SK-N-SH treated with all-trans-retinoic acid at 6 μM for 48 hours (cell line): ENCODE results near the gene SIK3.
"Not testable (repeated sequence)": the region's sequence is repeated elsewhere in the genome, so short reads cannot be mapped to it uniquely, and the experiment has no call there.

Experiments used
- BACH2 ChIP-seq: fragments of 250-450 bp; sonication (Bioruptor Pico); IDR thresholded peaks from 2 replicates; pipeline ENCODE4 v1.9.0; 2021; ENCODE audit warnings: mild to moderate bottlenecking, borderline replicate concordance
- ESRRG ChIP-seq: fragments of 250-450 bp; sonication (Bioruptor Pico); IDR thresholded peaks from 2 replicates; pipeline ENCODE4 v1.6.1; 2021; ENCODE audit warnings: mild to moderate bottlenecking
- GLIS3 ChIP-seq: fragments of 250-450 bp; sonication (Bioruptor Pico); IDR thresholded peaks from 2 replicates; pipeline ENCODE4 v1.5.0; 2020; ENCODE audit warnings: mild to moderate bottlenecking, moderate library complexity
- ISL1 ChIP-seq: fragments of 250-450 bp; sonication (Bioruptor Pico); IDR thresholded peaks from 2 replicates; pipeline ENCODE4 v2.1.2; 2022; ENCODE audit warnings: mild to moderate bottlenecking, moderate library complexity
- OSR1 ChIP-seq: fragments of 250-450 bp; sonication (Bioruptor Pico); IDR thresholded peaks from 2 replicates; pipeline ENCODE4 v1.8.0; 2022; ENCODE audit warnings: moderate library complexity, mild to moderate bottlenecking, inconsistent platforms
- PPARA ChIP-seq: fragments of 250-450 bp; sonication (Bioruptor Pico); IDR thresholded peaks from 2 replicates; pipeline ENCODE4 v1.5.0; 2020; ENCODE audit warnings: mild to moderate bottlenecking, borderline replicate concordance
- SNAI2 ChIP-seq: fragments of 250-450 bp; sonication (Bioruptor Pico); IDR thresholded peaks from 2 replicates; pipeline ENCODE4 v1.5.0; 2020; ENCODE audit warnings: mild to moderate bottlenecking, moderate library complexity
- ZFP3 ChIP-seq: fragments of 250-450 bp; sonication (Bioruptor Pico); IDR thresholded peaks from 2 replicates; pipeline ENCODE4 v1.5.0; 2020; ENCODE audit warnings: mild to moderate bottlenecking, moderate library complexity
- ZFP30 ChIP-seq: fragments of 450-650 bp; formaldehyde crosslinking; IDR thresholded peaks from 2 replicates; pipeline ENCODE4 v1.5.0; 2022; ENCODE audit warnings: mild to moderate bottlenecking, moderate library complexity
- ZNF565 ChIP-seq: fragments of 450-650 bp; formaldehyde crosslinking; conservative IDR thresholded peaks from 2 replicates; pipeline ENCODE4 v1.5.0; 2020; ENCODE audit warnings: low read depth, mild to moderate bottlenecking, moderate library complexity
- ZNF8 ChIP-seq: fragments of 450-650 bp; formaldehyde crosslinking; IDR thresholded peaks from 2 replicates; pipeline ENCODE4 v1.5.0; 2020; ENCODE audit warnings: mild to moderate bottlenecking, moderate library complexity
- TF ChIP-seq, protein P1 (sequence below): fragments of 250-450 bp; sonication (Bioruptor Pico); IDR thresholded peaks from 2 replicates; pipeline ENCODE4 v1.8.0; 2020; ENCODE audit warnings: mild to moderate bottlenecking, moderate library complexity, borderline replicate concordance
- TF ChIP-seq, protein P2 (sequence below): fragments of 250-450 bp; sonication (Bioruptor Pico); IDR thresholded peaks from 2 replicates; pipeline ENCODE4 v1.5.1; 2021; ENCODE audit warnings: mild to moderate bottlenecking, moderate library complexity

DNA sequence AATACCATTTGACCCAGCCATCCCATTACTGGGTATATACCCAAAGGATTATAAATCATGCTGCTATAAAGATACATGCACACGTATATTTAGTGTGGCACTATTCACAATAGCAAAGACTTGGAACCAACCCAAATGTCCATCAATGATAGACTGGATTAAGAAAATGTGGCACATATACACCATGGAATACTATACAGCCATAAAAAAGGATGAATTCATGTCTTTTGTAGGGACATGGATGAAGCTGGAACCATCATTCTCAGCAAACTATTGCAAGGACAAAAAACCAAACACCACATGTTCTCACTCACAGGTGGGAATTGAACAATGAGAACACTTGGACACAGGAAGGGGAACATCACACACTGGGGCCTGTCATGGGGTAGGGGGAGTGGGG, 14.7 kb upstream of the SIK3 start:
- TF ChIP-seq ZNF8, PPARA, ZFP30, OSR1, ZFP3, SNAI2, GLIS3, ESRRG, ISL1, ZNF565, BACH2 (CRISPR knock-in tag): not testable (repeated sequence)
- TF ChIP-seq, protein P1, sequence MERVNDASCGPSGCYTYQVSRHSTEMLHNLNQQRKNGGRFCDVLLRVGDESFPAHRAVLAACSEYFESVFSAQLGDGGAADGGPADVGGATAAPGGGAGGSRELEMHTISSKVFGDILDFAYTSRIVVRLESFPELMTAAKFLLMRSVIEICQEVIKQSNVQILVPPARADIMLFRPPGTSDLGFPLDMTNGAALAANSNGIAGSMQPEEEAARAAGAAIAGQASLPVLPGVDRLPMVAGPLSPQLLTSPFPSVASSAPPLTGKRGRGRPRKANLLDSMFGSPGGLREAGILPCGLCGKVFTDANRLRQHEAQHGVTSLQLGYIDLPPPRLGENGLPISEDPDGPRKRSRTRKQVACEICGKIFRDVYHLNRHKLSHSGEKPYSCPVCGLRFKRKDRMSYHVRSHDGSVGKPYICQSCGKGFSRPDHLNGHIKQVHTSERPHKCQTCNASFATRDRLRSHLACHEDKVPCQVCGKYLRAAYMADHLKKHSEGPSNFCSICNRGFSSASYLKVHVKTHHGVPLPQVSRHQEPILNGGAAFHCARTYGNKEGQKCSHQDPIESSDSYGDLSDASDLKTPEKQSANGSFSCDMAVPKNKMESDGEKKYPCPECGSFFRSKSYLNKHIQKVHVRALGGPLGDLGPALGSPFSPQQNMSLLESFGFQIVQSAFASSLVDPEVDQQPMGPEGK (CRISPR knock-in tag), result not testable (repeated sequence)
- TF ChIP-seq, protein P2, sequence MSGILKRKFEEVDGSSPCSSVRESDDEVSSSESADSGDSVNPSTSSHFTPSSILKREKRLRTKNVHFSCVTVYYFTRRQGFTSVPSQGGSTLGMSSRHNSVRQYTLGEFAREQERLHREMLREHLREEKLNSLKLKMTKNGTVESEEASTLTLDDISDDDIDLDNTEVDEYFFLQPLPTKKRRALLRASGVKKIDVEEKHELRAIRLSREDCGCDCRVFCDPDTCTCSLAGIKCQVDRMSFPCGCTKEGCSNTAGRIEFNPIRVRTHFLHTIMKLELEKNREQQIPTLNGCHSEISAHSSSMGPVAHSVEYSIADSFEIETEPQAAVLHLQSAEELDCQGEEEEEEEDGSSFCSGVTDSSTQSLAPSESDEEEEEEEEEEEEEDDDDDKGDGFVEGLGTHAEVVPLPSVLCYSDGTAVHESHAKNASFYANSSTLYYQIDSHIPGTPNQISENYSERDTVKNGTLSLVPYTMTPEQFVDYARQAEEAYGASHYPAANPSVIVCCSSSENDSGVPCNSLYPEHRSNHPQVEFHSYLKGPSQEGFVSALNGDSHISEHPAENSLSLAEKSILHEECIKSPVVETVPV (CRISPR knock-in tag), result not testable (repeated sequence)
